HG02973 (cell line): ENCODE measurements around the gene ATP9B.

ENCODE experiments used
- ATAC-seq: cut with Tn5 transposase; IDR thresholded peaks from one replicate; pipeline ENCODE4 v1.9.1; 2021; ENCODE audit warnings: moderate library complexity; ENCODE audit not compliant: unreplicated experiment

Gene ATP9B

DNA sequence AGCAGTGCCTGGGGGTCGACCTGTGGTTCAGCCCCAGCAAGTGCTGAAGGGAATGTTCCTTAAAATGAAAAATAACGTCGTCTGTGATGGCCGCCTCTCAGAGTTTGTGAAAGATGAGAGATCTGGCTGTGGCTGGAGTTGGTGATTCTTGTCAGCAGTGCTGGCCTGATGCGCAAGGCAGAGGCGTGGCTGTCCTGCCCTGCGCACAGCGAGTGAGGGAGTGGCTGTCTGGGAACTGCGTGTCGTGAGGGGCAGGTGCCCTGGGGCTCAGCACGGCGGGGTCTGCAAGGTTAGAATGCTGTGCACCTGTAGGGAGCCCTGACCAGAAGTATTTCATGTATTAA is 335.3 kb downstream of the ATP9B start:
- ATAC-seq = no peak

- no peak for ATAC-seq
Observed at GRCh38 chr18:79405019-79405780, 336.0 kb downstream of the ATP9B start.

- ATAC-seq = peak; percentile 65
Observed at GRCh38 chr18:79405781-79406575, 336.8 kb downstream of the ATP9B start.

DNA sequence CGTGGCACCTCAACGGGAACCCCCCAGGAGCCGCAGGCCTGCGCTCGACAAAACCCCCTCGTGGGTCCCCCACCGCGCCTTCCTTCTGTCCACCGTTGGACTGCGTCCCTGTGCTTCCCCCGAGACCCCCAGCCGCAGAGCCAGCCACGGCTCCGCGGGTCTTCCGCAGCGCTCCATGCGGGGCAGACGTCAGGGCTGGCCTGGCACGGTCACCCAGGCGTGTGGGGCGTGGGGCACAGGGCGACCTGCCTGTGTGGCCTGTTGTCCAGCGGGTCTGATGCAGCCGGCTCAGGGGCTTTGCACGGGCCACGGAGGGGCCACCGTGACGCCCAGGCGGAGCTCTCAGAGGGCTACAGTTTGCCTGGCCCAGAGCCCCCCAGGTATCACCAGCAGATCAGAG is 337.5 kb downstream of the ATP9B start:
- ATAC-seq = no peak

GRCh38 chr18:79409313-79409712 is 340.1 kb downstream of the ATP9B start:
- no peak for ATAC-seq

DNA sequence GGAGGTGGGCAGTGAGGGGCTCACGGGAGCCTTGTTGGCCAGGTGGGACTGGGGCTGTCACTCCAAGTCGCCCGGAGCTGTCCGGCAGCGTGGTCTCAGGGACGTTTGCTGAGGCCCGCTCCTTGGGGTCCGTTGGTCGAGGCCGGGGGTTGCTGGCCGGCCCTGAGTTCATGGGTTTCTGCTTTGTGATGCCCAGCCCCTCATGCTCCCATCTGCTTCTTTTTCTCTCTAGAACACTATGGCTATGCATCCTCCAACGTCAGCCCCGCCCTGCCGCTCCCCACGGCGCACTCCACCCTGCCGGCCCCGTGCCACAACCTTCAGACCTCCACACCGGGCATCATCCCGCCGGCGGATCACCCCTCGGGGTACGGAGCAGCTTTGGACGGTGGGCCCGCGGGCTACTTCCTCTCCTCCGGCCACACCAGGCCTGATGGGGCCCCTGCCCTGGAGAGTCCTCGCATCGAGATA is 341.0 kb downstream of the ATP9B start:
- ATAC-seq = no peak

DNA sequence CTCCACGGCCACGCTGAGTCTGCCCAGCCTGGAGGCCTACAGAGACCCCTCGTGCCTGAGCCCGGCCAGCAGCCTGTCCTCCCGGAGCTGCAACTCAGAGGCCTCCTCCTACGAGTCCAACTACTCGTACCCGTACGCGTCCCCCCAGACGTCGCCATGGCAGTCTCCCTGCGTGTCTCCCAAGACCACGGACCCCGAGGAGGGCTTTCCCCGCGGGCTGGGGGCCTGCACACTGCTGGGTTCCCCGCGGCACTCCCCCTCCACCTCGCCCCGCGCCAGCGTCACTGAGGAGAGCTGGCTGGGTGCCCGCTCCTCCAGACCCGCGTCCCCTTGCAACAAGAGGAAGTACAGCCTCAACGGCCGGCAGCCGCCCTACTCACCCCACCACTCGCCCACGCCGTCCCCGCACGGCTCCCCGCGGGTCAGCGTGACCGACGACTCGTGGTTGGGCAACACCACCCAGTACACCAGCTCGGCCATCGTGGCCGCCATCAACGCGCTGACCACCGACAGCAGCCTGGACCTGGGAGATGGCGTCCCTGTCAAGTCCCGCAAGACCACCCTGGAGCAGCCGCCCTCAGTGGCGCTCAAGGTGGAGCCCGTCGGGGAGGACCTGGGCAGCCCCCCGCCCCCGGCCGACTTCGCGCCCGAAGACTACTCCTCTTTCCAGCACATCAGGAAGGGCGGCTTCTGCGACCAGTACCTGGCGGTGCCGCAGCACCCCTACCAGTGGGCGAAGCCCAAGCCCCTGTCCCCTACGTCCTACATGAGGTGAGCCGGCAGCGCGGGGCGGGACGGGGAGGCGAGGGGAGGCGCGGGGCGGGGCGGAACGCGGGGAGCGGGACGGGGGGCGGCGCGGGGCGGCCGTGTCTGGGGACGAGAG is 341.8 kb downstream of the ATP9B start:
- ATAC-seq = no peak

DNA sequence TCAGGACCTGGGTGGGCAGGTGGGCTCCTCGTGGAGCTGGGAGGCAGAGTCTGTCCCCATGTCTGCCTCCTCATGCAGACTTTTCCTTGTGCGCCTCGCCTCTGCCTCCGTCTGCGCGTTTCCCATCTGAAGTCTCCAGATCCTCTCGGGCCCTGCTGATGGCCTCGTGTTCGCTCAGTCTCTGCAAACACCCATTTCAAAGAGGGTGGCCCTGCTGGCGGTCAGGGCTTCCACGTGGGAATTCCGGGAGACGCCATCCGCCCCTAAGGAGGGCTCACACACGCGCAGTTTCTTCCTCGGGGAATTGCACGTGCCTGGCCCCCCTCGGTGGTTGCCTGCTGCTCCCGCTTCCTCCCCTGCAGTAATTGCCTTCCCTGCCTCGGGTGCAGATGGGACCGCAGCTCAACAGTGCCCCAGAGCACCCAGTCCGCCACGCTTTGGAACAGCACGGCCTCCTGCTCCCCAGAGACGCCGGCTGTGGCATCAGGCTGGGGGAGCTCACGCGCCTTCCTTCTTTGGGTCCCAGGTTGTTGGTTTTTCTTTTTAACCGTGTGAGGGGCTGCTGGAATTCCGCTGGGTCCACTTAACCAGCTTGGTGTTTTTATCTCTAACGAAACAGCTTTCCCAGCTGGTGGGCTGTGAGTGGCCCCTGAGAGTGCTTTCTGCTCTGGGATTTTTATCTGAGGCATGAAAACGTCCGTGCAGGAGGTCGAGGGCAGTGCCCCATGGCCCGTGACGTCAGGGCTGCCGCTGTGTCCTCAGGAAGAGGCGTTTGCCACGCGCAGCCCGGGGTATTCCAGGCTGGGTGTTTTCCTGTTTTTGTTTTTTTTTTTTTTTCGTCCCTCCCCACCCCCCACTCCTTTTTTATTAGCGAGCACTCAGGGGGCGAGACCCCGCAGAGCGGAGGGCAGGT is 342.7 kb downstream of the ATP9B start:
- ATAC-seq = no peak

- ATAC-seq = no peak
Observed at GRCh38 chr18:79413025-79413424, 343.8 kb downstream of the ATP9B start.

- no peak for ATAC-seq
Observed at GRCh38 chr18:79413426-79413825, 344.2 kb downstream of the ATP9B start.

- no peak for ATAC-seq
Observed at GRCh38 chr18:79413901-79414300, 344.7 kb downstream of the ATP9B start.

GRCh38 chr18:79416022-79416676 is 347.0 kb downstream of the ATP9B start:
- no peak for ATAC-seq

DNA sequence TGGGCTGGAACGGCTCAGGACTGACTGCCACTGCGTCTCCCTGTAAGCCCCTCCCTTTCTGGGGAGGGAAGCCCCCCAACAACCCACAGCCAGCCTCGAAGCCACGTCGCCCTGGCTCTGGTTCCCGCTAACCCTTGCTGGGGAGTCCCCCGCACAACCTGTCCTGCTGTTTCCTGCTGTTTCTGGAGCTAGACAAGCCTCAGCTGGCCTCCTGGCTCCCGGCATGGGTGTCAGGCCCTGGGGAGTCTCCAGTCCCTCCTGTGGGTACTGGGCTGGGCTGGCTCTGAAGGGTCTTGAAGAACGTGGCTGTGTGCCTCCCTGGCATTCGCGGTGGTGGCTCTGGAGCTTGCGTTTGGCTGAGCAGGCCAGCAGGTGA is 347.5 kb downstream of the ATP9B start:
- no peak for ATAC-seq

DNA sequence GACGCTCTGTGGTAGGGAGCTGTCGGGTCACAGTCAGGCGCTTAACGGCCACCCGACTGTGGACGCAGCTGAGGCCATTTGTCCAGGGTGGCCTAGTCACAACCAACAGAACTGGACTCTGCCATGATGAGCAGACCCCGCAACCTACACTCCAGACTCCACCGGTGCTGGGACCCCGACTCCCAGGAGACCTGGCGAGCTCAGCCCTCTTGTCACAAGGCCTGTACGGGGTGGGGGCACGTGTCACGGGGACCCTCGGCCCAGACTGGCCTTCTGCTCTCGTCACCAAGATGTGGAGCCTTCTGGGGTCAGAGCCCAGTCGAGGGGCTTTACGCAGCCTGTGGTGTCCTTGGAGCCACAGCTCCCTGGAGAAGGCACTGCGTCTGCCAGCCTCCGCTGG is 349.0 kb downstream of the ATP9B start:
- ATAC-seq = no peak

DNA sequence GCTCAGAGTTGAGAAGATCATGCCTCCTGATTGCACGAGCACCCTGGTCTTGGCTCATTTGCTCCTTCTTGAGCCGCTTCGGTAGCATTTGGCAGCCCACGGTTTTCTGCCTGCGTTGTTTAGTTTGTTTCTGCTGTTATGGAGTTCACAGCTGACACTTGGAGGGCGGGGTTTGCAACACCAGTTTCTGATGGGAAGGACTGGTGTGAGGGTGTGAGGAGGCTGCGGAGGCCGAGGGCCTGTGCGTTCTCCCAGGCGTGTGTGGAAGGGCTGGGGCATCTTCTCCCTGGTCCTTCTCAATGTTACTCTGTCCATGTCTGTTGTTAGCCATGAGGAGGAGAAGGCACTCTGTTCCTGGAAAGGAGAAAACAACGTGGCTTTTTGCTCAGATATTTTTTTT is 349.4 kb downstream of the ATP9B start:
- ATAC-seq = no peak

DNA sequence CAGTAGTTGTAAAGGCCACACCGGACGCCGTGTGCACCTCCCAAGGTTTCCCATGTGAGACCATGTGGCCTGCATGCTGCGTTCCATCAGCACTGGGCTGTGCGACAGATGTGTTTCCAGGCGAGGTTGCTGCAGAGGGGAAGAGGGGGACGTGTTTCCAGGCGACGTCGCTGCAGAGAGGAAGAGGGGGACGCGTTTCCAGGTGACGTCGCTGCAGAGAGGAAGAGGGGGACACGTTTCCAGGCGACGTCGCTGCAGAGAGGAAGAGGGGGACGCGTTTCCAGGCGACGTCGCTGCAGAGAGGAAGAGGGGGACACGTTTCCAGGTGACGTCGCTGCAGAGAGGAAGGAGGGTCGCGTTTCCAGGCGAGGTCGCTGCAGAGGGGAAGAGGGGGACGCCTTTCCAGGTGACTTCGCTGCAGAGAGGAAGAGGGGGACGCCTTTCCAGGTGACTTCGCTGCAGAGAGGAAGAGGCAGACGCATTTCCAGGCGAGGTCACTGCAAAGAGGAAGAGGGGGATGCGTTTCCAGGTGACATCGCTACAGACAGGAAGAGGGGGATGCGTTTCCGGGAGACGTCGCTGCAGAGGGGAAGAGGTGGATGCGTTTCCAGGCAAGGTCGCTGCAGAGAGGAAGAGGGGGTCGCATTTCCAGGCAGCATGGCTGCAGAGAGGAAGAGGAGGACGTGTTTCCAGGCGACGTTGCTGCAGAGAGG is 351.0 kb downstream of the ATP9B start:
- no peak for ATAC-seq

GRCh38 chr18:79421275-79421857 is 352.2 kb downstream of the ATP9B start:
- no peak for ATAC-seq

- peak; percentile 86 for ATAC-seq
Observed at GRCh38 chr18:79422022-79422782, 353.0 kb downstream of the ATP9B start.
